Measurements from ENCODE around the gene TSFM. TPM values are rescaled to one million over a fixed set of nuclear protein-coding genes. Genes with fewer than 3 reads are reported as not detected.

TSFM gene
- total and polyA plus RNA-seq, 4 donors: 17.1 to 40.0 (median 26.0) TPM

DNA sequence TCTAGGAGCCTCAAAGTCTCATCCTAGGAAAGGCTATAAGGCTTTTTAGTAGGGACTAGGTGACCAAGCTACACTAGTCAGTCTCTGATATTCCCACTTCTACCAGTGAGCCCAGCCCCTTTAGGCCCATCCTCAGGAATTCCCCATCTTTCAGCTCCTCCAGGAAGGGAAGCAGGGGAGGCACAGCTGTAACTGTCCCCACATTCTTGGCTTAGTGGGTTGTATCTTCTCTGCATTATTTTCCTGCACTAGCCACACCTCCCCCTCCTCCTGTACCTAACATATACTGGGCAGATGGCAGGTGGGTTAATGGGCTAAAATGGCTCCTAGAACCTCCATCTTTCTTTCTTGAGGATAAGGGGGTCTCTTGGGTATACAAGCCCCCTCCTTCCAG, 15.3 kb upstream of the TSFM start:
- no peak for ATAC-seq (ENCODE audit: insufficient read depth, low FRiP score)
- H3K27ac ChIP-seq (ENCODE audit: low read depth in 1 of 2, low read length in 1 of 2): no peak overlapping the region
- peaks cover 0 to 48% (median 47%) of the 10 kb centered on the region in 3 donors for H3K27me3 ChIP-seq (ENCODE audit: control insufficient read depth in 3 of 3, insufficient read depth in 3 of 3, low read length in 2 of 3)
- no peak overlapping the region for H3K4me3 ChIP-seq
- no peak for DNase-seq
- peaks cover 3 to 13% (median 8%) of the 10 kb centered on the region in 4 donors for H3K36me3 ChIP-seq (ENCODE audit: control insufficient read depth in 4 of 4, insufficient read depth in 4 of 4, low read length in 4 of 4)
- no peaks in the 10 kb centered on the region for H3K9me3 ChIP-seq (ENCODE audit: control insufficient read depth in 4 of 4, insufficient read depth in 3 of 4, low read length in 3 of 4)
- TF ChIP-seq, protein P1, sequence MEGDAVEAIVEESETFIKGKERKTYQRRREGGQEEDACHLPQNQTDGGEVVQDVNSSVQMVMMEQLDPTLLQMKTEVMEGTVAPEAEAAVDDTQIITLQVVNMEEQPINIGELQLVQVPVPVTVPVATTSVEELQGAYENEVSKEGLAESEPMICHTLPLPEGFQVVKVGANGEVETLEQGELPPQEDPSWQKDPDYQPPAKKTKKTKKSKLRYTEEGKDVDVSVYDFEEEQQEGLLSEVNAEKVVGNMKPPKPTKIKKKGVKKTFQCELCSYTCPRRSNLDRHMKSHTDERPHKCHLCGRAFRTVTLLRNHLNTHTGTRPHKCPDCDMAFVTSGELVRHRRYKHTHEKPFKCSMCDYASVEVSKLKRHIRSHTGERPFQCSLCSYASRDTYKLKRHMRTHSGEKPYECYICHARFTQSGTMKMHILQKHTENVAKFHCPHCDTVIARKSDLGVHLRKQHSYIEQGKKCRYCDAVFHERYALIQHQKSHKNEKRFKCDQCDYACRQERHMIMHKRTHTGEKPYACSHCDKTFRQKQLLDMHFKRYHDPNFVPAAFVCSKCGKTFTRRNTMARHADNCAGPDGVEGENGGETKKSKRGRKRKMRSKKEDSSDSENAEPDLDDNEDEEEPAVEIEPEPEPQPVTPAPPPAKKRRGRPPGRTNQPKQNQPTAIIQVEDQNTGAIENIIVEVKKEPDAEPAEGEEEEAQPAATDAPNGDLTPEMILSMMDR (IDR thresholded peaks at IDR 0.05; ENCODE audit: control extremely low read depth, extremely low read depth): no peak
- peaks cover 6 to 35% (median 15%) of the 10 kb centered on the region in 5 donors for H3K4me1 ChIP-seq (ENCODE audit: control insufficient read depth in 5 of 5, insufficient read depth in 5 of 5, low read length in 5 of 5)
- no peak overlapping the region for H3K9ac ChIP-seq (ENCODE audit: insufficient read depth in 1 of 2, low read length in 2 of 2)

DNA sequence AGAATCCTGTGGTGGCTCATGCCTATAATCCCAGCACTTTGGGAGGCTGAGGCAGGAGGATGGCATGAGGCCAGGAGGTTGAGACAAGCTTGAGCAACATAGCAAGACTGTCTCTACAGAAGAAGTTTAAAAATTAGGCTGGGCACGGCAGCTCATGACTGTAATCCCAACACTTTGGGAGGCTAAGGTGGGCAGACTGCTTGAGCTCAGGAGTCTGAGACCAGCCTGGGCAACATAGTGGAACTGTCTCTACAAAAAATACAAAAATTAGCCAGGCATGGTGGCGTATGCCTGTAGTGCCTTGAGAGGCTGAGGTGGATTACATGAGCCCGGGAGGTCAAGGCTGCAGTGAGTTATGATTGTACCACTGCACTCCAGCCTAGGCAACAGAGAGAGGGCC, 14.7 kb upstream of the TSFM start:
- TF ChIP-seq, protein P1 (IDR thresholded peaks at IDR 0.05; ENCODE audit: control extremely low read depth, extremely low read depth): no peak
- Histone ChIP-seq H3K27me3 (ENCODE audit: control insufficient read depth in 3 of 3, insufficient read depth in 3 of 3, low read length in 2 of 3) (peaks cover 0 to 46% (median 44%) of the 10 kb centered on the region in 3 donors), H3K9ac (ENCODE audit: insufficient read depth in 1 of 2, low read length in 2 of 2) (no peak overlapping the region), H3K4me3 (no peak overlapping the region), H3K27ac (ENCODE audit: low read depth in 1 of 2, low read length in 1 of 2) (no peak overlapping the region), H3K36me3 (ENCODE audit: control insufficient read depth in 4 of 4, insufficient read depth in 4 of 4, low read length in 4 of 4) (peaks cover 3 to 13% (median 8%) of the 10 kb centered on the region in 4 donors), H3K9me3 (ENCODE audit: control insufficient read depth in 4 of 4, insufficient read depth in 3 of 4, low read length in 3 of 4) (no peaks in the 10 kb centered on the region), H3K4me1 (ENCODE audit: control insufficient read depth in 5 of 5, insufficient read depth in 5 of 5, low read length in 5 of 5) (peaks cover 6 to 35% (median 15%) of the 10 kb centered on the region in 5 donors)
- no peak for ATAC-seq (ENCODE audit: insufficient read depth, low FRiP score)
- WGBS, 2 donors: 90 to 92% methylated on average over 3 of the region's 3 CpGs
- DNase-seq: no peak

DNA sequence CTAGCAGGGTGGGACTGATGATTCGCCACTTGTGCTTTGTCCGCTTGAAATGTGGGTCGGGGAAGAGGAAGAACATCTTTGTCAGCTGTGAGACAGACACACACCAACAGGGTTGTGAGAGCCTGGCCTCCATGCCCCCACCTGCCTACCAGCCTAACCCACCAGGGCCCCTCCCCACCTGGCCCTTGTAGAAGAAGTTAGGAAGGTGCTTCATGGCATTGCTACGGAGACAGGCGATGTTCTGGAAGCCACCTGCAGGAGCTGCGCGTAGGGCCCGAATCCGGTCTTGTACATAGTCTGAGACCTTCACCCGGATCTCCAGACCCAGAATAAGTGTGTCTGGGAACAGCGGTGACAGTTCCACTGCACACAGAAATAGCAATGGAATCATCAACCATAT, 13.0 kb upstream of the TSFM start:
- WGBS, 2 donors: 97 to 99% methylated on average over 11 of the region's 11 CpGs
- Histone ChIP-seq H3K9me3 (ENCODE audit: control insufficient read depth in 4 of 4, insufficient read depth in 3 of 4, low read length in 3 of 4) (no peaks in the 10 kb centered on the region), H3K9ac (ENCODE audit: insufficient read depth in 1 of 2, low read length in 2 of 2) (no peak overlapping the region), H3K4me3 (no peak overlapping the region), H3K36me3 (ENCODE audit: control insufficient read depth in 4 of 4, insufficient read depth in 4 of 4, low read length in 4 of 4) (peaks cover 3 to 13% (median 10%) of the 10 kb centered on the region in 4 donors), H3K27ac (ENCODE audit: low read depth in 1 of 2, low read length in 1 of 2) (no peak overlapping the region), H3K4me1 (ENCODE audit: control insufficient read depth in 5 of 5, insufficient read depth in 5 of 5, low read length in 5 of 5) (peaks cover 6 to 39% (median 15%) of the 10 kb centered on the region in 5 donors), H3K27me3 (ENCODE audit: control insufficient read depth in 3 of 3, insufficient read depth in 3 of 3, low read length in 2 of 3) (peaks cover 0 to 29% (median 26%) of the 10 kb centered on the region in 3 donors)
- ATAC-seq (ENCODE audit: insufficient read depth, low FRiP score) (no peak), DNase-seq (no peak)
- TF ChIP-seq, protein P1 (IDR thresholded peaks at IDR 0.05; ENCODE audit: control extremely low read depth, extremely low read depth): no peak

DNA sequence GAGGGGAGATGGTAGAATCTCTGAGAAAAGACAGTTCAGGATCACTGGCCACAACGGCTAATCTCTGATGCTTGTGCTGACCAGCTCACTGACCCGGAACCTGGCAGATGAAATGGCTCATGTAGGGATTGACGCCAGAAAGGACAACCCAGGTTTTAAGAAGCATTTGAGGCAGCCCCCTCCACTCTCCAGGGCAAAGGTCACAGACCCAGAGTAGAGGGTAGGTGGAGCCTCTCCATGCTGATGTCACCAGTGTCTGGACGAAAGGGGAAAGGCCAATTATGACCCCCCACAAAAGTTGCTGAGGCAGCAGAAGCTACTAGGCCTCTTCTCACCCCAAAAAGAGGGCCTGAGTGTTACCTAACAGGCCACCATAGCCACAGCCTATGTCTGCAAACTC, 11.9 kb upstream of the TSFM start:
- peaks cover 3 to 13% (median 11%) of the 10 kb centered on the region in 4 donors for H3K36me3 ChIP-seq (ENCODE audit: control insufficient read depth in 4 of 4, insufficient read depth in 4 of 4, low read length in 4 of 4)
- 85 to 88% methylated on average over 4 of the region's 4 CpGs for WGBS, 2 donors
- H3K27me3 ChIP-seq (ENCODE audit: control insufficient read depth in 3 of 3, insufficient read depth in 3 of 3, low read length in 2 of 3): peaks cover 0 to 17% (median 16%) of the 10 kb centered on the region in 3 donors
- H3K27ac ChIP-seq (ENCODE audit: low read depth in 1 of 2, low read length in 1 of 2): no peak overlapping the region
- H3K4me3 ChIP-seq: no peak overlapping the region
- no peaks in the 10 kb centered on the region for H3K9me3 ChIP-seq (ENCODE audit: control insufficient read depth in 4 of 4, insufficient read depth in 3 of 4, low read length in 3 of 4)
- TF ChIP-seq, protein P1 (IDR thresholded peaks at IDR 0.05; ENCODE audit: control extremely low read depth, extremely low read depth): no peak
- no peak overlapping the region for H3K9ac ChIP-seq (ENCODE audit: insufficient read depth in 1 of 2, low read length in 2 of 2)
- DNase-seq (no peak), ATAC-seq (ENCODE audit: insufficient read depth, low FRiP score) (no peak)
- H3K4me1 ChIP-seq (ENCODE audit: control insufficient read depth in 5 of 5, insufficient read depth in 5 of 5, low read length in 5 of 5): peaks cover 6 to 30% (median 10%) of the 10 kb centered on the region in 5 donors

Measured in lung (tissue), 12 donors.